Gastroesophageal sphincter (tissue), 4 donors: ENCODE results near the gene INSYN2A. TPM values are rescaled to one million over a fixed set of nuclear protein-coding genes. Genes with fewer than 3 reads are reported as not detected.
A peak's percentile ranks its signal among the peaks of the same experiment; 100 is the strongest.

Source experiments
- ATAC-seq: fragments of 150-250 bp; one replicate; pipeline ENCODE4 v1.9.1; 2016; ENCODE audit warnings: mild to moderate bottlenecking, moderate library complexity
- H3K27ac ChIP-seq, 4 donors: fragments of 200-600 bp; sonication (generic) in 3 of 4; 1 replicate in 3 of 4; 2 replicates in 1 of 4; pipeline ENCODE4 v1.5.1; 2016 to 2019
- H3K27me3 ChIP-seq: fragments of 200-600 bp; sonication (generic); one replicate; pipeline ENCODE4 v1.5.1; 2019
- H3K36me3 ChIP-seq, 2 donors: fragments of 200-600 bp; sonication (generic); one replicate each; pipeline ENCODE4 v1.5.1; 2019; ENCODE audit warnings: control low read depth in 1 of 2
- H3K4me1 ChIP-seq, 3 donors: fragments of 200-600 bp; sonication (generic); 1 replicate in 2 of 3; 2 replicates in 1 of 3; pipeline ENCODE4 v1.5.1; 2016 to 2019; ENCODE audit warnings: control low read depth in 2 of 3
- H3K4me3 ChIP-seq, 2 donors: fragments of 200-600 bp; sonication (generic); one replicate each; pipeline ENCODE4 v1.5.1; 2019; ENCODE audit warnings: mild to moderate bottlenecking in 1 of 2, moderate library complexity in 1 of 2
- H3K9me3 ChIP-seq, 3 donors: fragments of 200-600 bp; sonication (generic); one replicate each; pipeline ENCODE4 v1.5.1; 2017 to 2019; ENCODE audit warnings: control low read depth in 2 of 3
- CTCF ChIP-seq, 4 experiments: fragments of 200-600 bp in 2 of 4; fragments of 450-650 bp in 2 of 4; sonication (generic) in 1 of 4; IDR thresholded peaks; one replicate each; pipeline ENCODE4 v1.5.1; 2017 to 2019; ENCODE audit warnings: antibody characterized with exemption in 4 of 4, mild to moderate bottlenecking in 2 of 4, moderate library complexity in 2 of 4
- EP300 ChIP-seq: sonication (generic); formaldehyde crosslinking; IDR thresholded peaks from one replicate; pipeline ENCODE4 v1.6.1; 2017; ENCODE audit warnings: antibody characterized with exemption, mild to moderate bottlenecking
- POLR2A ChIP-seq, 2 donors: fragments of 450-650 bp; IDR thresholded peaks; one replicate each; pipeline ENCODE4 v1.6.1; 2017; ENCODE audit warnings: antibody characterized with exemption in 2 of 2, mild to moderate bottlenecking in 2 of 2, moderate library complexity in 1 of 2
- POLR2AphosphoS5 ChIP-seq: sonication (generic); formaldehyde crosslinking; IDR thresholded peaks from one replicate; pipeline ENCODE4 v1.6.1; 2017; ENCODE audit warnings: antibody characterized with exemption
- WGBS, 2 donors: methylation state at CpG; one replicate each; pipeline ENCODE4 v1.1.5; 2018; ENCODE audit warnings: low coverage in 1 of 2; 5-methylcytosine and 5-hydroxymethylcytosine counted together
- total RNA-seq, 4 donors: library from RNA; depleted of rRNA; stranded (reverse); fragments of >200 nt; gene quantifications; one replicate each; pipeline ENCODE4 v1.1.0, GENCODE V29; 2016

Gene INSYN2A
- total RNA-seq, 4 donors from 2014 or later = 0.22 to 0.85 (median 0.40) TPM; not detected in 1

- H3K4me1 ChIP-seq = peaks cover 2 to 22% (median 3%) of the 10 kb centered on the region in 3 donors
- H3K27ac ChIP-seq = no peak overlapping the region
- ATAC-seq = peak; percentile 55
- no peak overlapping the region for H3K4me3 ChIP-seq
- no peak for TF ChIP-seq POLR2AphosphoS5
- H3K36me3 ChIP-seq = peaks cover 0 to 4% of the 10 kb centered on the region in 2 donors
- no peaks in the 10 kb centered on the region for H3K27me3 ChIP-seq
- no peaks in the 10 kb centered on the region for H3K9me3 ChIP-seq
- WGBS, 2 donors = 51 to 61% methylated on average over 4 to 9 of the region's 9 CpGs
Measured at GRCh38 chr10:127154831-127155620, 41.4 kb downstream of the INSYN2A start.

- no peak for ATAC-seq
- Histone ChIP-seq H3K27me3 (no peaks in the 10 kb centered on the region), H3K4me3 (no peak overlapping the region), H3K4me1 (peaks cover 2 to 22% (median 3%) of the 10 kb centered on the region in 3 donors), H3K9me3 (no peaks in the 10 kb centered on the region), H3K27ac (no peak overlapping the region), H3K36me3 (peaks cover 0 to 6% of the 10 kb centered on the region in 2 donors)
- TF ChIP-seq POLR2AphosphoS5 = no peak
- TF ChIP-seq CTCF (IDR thresholded peaks at IDR 0.05) = no peak
- no peak for TF ChIP-seq EP300
- TF ChIP-seq POLR2A (IDR thresholded peaks at IDR 0.05) = no peak
- WGBS, 2 donors = 48 to 67% methylated on average over 2 to 4 of the region's 4 CpGs
Measured at GRCh38 chr10:127153181-127153580, 43.2 kb downstream of the INSYN2A start.

GRCh38 chr10:127151981-127152699 is 44.3 kb downstream of the INSYN2A start:
- TF ChIP-seq POLR2AphosphoS5 = no peak
- TF ChIP-seq EP300 = no peak
- TF ChIP-seq POLR2A (IDR thresholded peaks at IDR 0.05) = no peak
- no peak for TF ChIP-seq CTCF (IDR thresholded peaks at IDR 0.05)
- Histone ChIP-seq H3K36me3 (peaks cover 0 to 6% of the 10 kb centered on the region in 2 donors), H3K27me3 (no peaks in the 10 kb centered on the region), H3K4me3 (no peak overlapping the region), H3K9me3 (no peaks in the 10 kb centered on the region), H3K4me1 (peaks cover under 1 to 12% (median 3%) of the 10 kb centered on the region in 3 donors), H3K27ac (no peak overlapping the region)
- no peak for ATAC-seq
- WGBS, 2 donors = 86 to 89% methylated on average over 7 to 8 of the region's 9 CpGs

GRCh38 chr10:127151541-127151940 is 44.9 kb downstream of the INSYN2A start:
- Histone ChIP-seq H3K9me3 (no peaks in the 10 kb centered on the region), H3K27me3 (no peaks in the 10 kb centered on the region), H3K4me3 (no peak overlapping the region), H3K4me1 (peaks cover 0 to 7% (median 0%) of the 10 kb centered on the region in 3 donors), H3K27ac (no peak overlapping the region), H3K36me3 (peaks cover 0 to 6% of the 10 kb centered on the region in 2 donors)
- WGBS, 2 donors = 93% methylated on average over 9 to 10 of the region's 10 CpGs
- TF ChIP-seq POLR2A (IDR thresholded peaks at IDR 0.05) (no peak), POLR2AphosphoS5 (no peak), EP300 (no peak), CTCF (IDR thresholded peaks at IDR 0.05) (no peak)
- no peak for ATAC-seq

GRCh38 chr10:127150136-127150535 is 46.3 kb downstream of the INSYN2A start:
- no peaks in the 10 kb centered on the region for H3K27me3 ChIP-seq
- H3K27ac ChIP-seq = no peak overlapping the region
- H3K4me3 ChIP-seq = no peak overlapping the region
- no peak for TF ChIP-seq POLR2A (IDR thresholded peaks at IDR 0.05)
- TF ChIP-seq EP300 = no peak
- H3K9me3 ChIP-seq = no peaks in the 10 kb centered on the region
- ATAC-seq = no peak
- no peaks in the 10 kb centered on the region for H3K4me1 ChIP-seq
- peaks cover 0 to 11% of the 10 kb centered on the region in 2 donors for H3K36me3 ChIP-seq
- WGBS, 2 donors = 89% methylated on average over 3 of the region's 5 CpGs; no CpG with 5 or more reads in 1 of the 2 donors
